Transverse colon (tissue), 4 donors: ENCODE data around the gene CRB2. TPM values are rescaled to one million over a fixed set of nuclear protein-coding genes. Genes with fewer than 3 reads are reported as not detected.

Source experiments
- DNase-seq: peaks from one replicate; pipeline ENCODE4 v3.0.0-alpha.2; 2019
- H3K27ac ChIP-seq, 4 donors: fragments of 200-600 bp; sonication (generic); 2 replicates each; pipeline ENCODE4 v1.5.1; 2016 to 2018; ENCODE audit warnings: inconsistent platforms in 4 of 4
- H3K27me3 ChIP-seq: fragments of 200-600 bp; sonication (generic); 2 replicates; pipeline ENCODE4 v1.5.1; 2017; ENCODE audit warnings: inconsistent platforms
- H3K36me3 ChIP-seq, 4 donors: fragments of 200-600 bp; sonication (generic); 2 replicates each; pipeline ENCODE4 v1.5.1; 2017 to 2019; ENCODE audit warnings: inconsistent platforms in 4 of 4
- H3K4me1 ChIP-seq, 4 donors: fragments of 200-600 bp; sonication (generic); 2 replicates each; pipeline ENCODE4 v1.5.1; 2017 to 2020; ENCODE audit warnings: inconsistent platforms in 4 of 4
- H3K4me3 ChIP-seq, 4 donors: fragments of 200-600 bp; sonication (generic); 1 replicate in 1 of 4; 2 replicates in 3 of 4; pipeline versions ENCODE4 v1.5.1 to v1.6.1; 2017 to 2019; ENCODE audit warnings: inconsistent platforms in 4 of 4
- H3K9me3 ChIP-seq, 2 donors: fragments of 200-600 bp; sonication (generic); 2 replicates each; pipeline ENCODE4 v1.5.1; 2017 to 2019; ENCODE audit warnings: inconsistent platforms in 2 of 2
- CTCF ChIP-seq, 5 experiments: fragments of 200-600 bp in 3 of 5; fragments of 450-650 bp in 2 of 5; sonication (generic) in 3 of 5; IDR thresholded peaks; 1 replicate in 2 of 5; 2 replicates in 3 of 5; pipeline ENCODE4 v1.5.1; 2016 to 2017; ENCODE audit warnings: antibody characterized with exemption in 5 of 5, inconsistent platforms in 3 of 5, mild to moderate bottlenecking in 2 of 5, moderate library complexity in 1 of 5
- EP300 ChIP-seq: sonication (generic); formaldehyde crosslinking; IDR thresholded peaks from one replicate; pipeline ENCODE4 v1.6.1; 2017; ENCODE audit warnings: antibody characterized with exemption, low read depth
- POLR2A ChIP-seq: fragments of 450-650 bp; IDR thresholded peaks from one replicate; pipeline ENCODE4 v1.6.1; 2016; ENCODE audit warnings: antibody characterized with exemption, mild to moderate bottlenecking, moderate library complexity
- POLR2AphosphoS5 ChIP-seq, 3 donors: sonication (generic); formaldehyde crosslinking; IDR thresholded peaks; one replicate each; pipeline ENCODE4 v1.6.1; 2016; ENCODE audit warnings: antibody characterized with exemption in 3 of 3
- WGBS, 2 donors: methylation state at CpG; one replicate each; pipeline ENCODE4 v1.1.5; 2018; ENCODE audit warnings: low coverage in 1 of 2; 5-methylcytosine and 5-hydroxymethylcytosine counted together
- in situ Hi-C, 4 donors: fragments of 200-750 bp; cut with MboI; loops; one replicate each; pipeline versions ENCODE4 v1.15.0 to v1.15.1; 2017; ENCODE audit warnings: low sequenced_read_pairs in 3 of 4, low pct_ligation_motif_present in 1 of 4, low pct_unique_long_range_greater_than_20kb in 1 of 4
- intact Hi-C: fragments of 100-400 bp; cut with DNase I; formaldehyde crosslinking; loops from one replicate; pipeline ENCODE4 v1.15.1; 2023; ENCODE audit warnings: low total_unique reads
- total RNA-seq, 4 donors: library from RNA; depleted of rRNA; stranded (reverse); fragments of >200 nt; gene quantifications; one replicate each; pipeline ENCODE4 v1.1.0, GENCODE V29; 2016

CRB2 gene
- total RNA-seq, 4 donors from 2014 or later: 0.32 to 0.82 (median 0.75) TPM; not detected in 1

- H3K4me3 ChIP-seq: no peak overlapping the region
- intact Hi-C loops (no loop called here), in situ Hi-C loops (no loop called here)
- WGBS, 2 donors: 60 to 70% methylated on average over 6 of the region's 6 CpGs
- TF ChIP-seq POLR2A: no peak
- TF ChIP-seq POLR2AphosphoS5 (IDR thresholded peaks at IDR 0.05): no peak
- TF ChIP-seq CTCF (IDR thresholded peaks at IDR 0.05): no peak
- H3K36me3 ChIP-seq: no peaks in the 10 kb centered on the region
- DNase-seq: no peak
- H3K27me3 ChIP-seq: no peaks in the 10 kb centered on the region
- peaks cover 0 to 19% (median 9%) of the 10 kb centered on the region in 4 donors for H3K4me1 ChIP-seq
- H3K9me3 ChIP-seq: no peaks in the 10 kb centered on the region
- H3K27ac ChIP-seq: peak overlapping the region in 1 of 4 donors; percentile 35
These were observed 20.0 kb upstream of the CRB2 start for GRCh38 chr9:123335986-123336329.

GRCh38 chr9:123336449-123336848 is 19.5 kb upstream of the CRB2 start:
- Histone ChIP-seq H3K4me3 (no peak overlapping the region), H3K27ac (no peak overlapping the region), H3K27me3 (no peaks in the 10 kb centered on the region), H3K36me3 (no peaks in the 10 kb centered on the region), H3K9me3 (no peaks in the 10 kb centered on the region), H3K4me1 (peaks cover 0 to 19% (median 9%) of the 10 kb centered on the region in 4 donors)
- WGBS, 2 donors: 83 to 87% methylated on average over 1 to 3 of the region's 3 CpGs
- no peak for DNase-seq
- in situ Hi-C loops: no loop called here
- intact Hi-C loops: no loop called here
- TF ChIP-seq POLR2A (no peak), CTCF (IDR thresholded peaks at IDR 0.05) (no peak), POLR2AphosphoS5 (IDR thresholded peaks at IDR 0.05) (no peak), EP300 (no peak)

GRCh38 chr9:123336959-123337358 is 19.0 kb upstream of the CRB2 start:
- no peak overlapping the region for H3K4me3 ChIP-seq

GRCh38 chr9:123337971-123338370 is 18.0 kb upstream of the CRB2 start:
- DNase-seq: no peak
- peaks cover 0 to 19% (median 9%) of the 10 kb centered on the region in 4 donors for H3K4me1 ChIP-seq
- H3K4me3 ChIP-seq: no peak overlapping the region
- no peaks in the 10 kb centered on the region for H3K9me3 ChIP-seq
- H3K36me3 ChIP-seq: no peaks in the 10 kb centered on the region
- in situ Hi-C loops (no loop called here), intact Hi-C loops (no loop called here)
- no peaks in the 10 kb centered on the region for H3K27me3 ChIP-seq
- H3K27ac ChIP-seq: no peak overlapping the region
- no peak for TF ChIP-seq POLR2AphosphoS5 (IDR thresholded peaks at IDR 0.05)
- no peak for TF ChIP-seq POLR2A
- no peak for TF ChIP-seq EP300
- TF ChIP-seq CTCF (IDR thresholded peaks at IDR 0.05): no peak
- 74 to 89% methylated on average over 4 of the region's 4 CpGs for WGBS, 2 donors

More at GRCh38 chr9:123336959-123337358, 19.0 kb upstream of the CRB2 start:
- in situ Hi-C loops: no loop called here
- Histone ChIP-seq H3K27ac (no peak overlapping the region), H3K9me3 (no peaks in the 10 kb centered on the region), H3K27me3 (no peaks in the 10 kb centered on the region), H3K36me3 (no peaks in the 10 kb centered on the region), H3K4me1 (peaks cover 0 to 19% (median 9%) of the 10 kb centered on the region in 4 donors)
- intact Hi-C loops: no loop called here
- TF ChIP-seq EP300 (no peak), POLR2A (no peak), POLR2AphosphoS5 (IDR thresholded peaks at IDR 0.05) (no peak), CTCF (IDR thresholded peaks at IDR 0.05) (no peak)
- no peak for DNase-seq
